Neural cell (in vitro differentiated cells): ENCODE data around the gene TMEM253. TPM values are rescaled to one million over a fixed set of nuclear protein-coding genes. Genes with fewer than 3 reads are reported as not detected.

Source experiments
- H2AFZ ChIP-seq: fragments of 200-600, 300-800 bp; sonication (generic), shearing (Covaris generic); 2 replicates; pipeline ENCODE4 v1.6.0; 2014; ENCODE audit warnings: low read depth, mild to moderate bottlenecking, antibody characterized with exemption, low read length, moderate library complexity
- H3F3A ChIP-seq: fragments of 200-600 bp; shearing (Covaris generic); 2 replicates; pipeline ENCODE4 v1.6.1; 2016; ENCODE audit warnings: mild to moderate bottlenecking, moderate library complexity, mixed read lengths, antibody characterized with exemption, low read length; ENCODE audit not compliant: insufficient read depth, poor library complexity, severe bottlenecking
- H3K27ac ChIP-seq: fragments of 200-600, 300-800 bp; sonication (generic), shearing (Covaris generic); 2 replicates; pipeline ENCODE4 v1.5.1; 2014; ENCODE audit warnings: mild to moderate bottlenecking, low read length, moderate library complexity
- H3K27me3 ChIP-seq: fragments of 300-800, 200-600 bp; sonication (generic), shearing (Covaris generic); 2 replicates; pipeline ENCODE4 v1.6.0; 2014; ENCODE audit warnings: mild to moderate bottlenecking, low read depth, low read length, moderate library complexity; ENCODE audit not compliant: insufficient read depth
- H3K36me3 ChIP-seq: fragments of 300-800, 200-600 bp; sonication (generic), shearing (Covaris generic); 2 replicates; pipeline ENCODE4 v1.5.1; 2014; ENCODE audit warnings: mild to moderate bottlenecking, antibody characterized with exemption, low read length, moderate library complexity; ENCODE audit not compliant: insufficient read depth
- H3K4me2 ChIP-seq: fragments of 300-800, 200-600 bp; sonication (generic), shearing (Covaris generic); 2 replicates; pipeline ENCODE4 v1.6.0; 2014; ENCODE audit warnings: mild to moderate bottlenecking, low read length
- H3K4me3 ChIP-seq: fragments of 300-800, 200-600 bp; sonication (generic), shearing (Covaris generic); 2 replicates; pipeline ENCODE4 v1.5.1; 2014; ENCODE audit warnings: mild to moderate bottlenecking, low read length, moderate library complexity
- H3K79me2 ChIP-seq: fragments of 200-600 bp; shearing (Covaris generic); replicated peaks from 2 replicates; pipeline ENCODE4 v1.6.0; 2014; ENCODE audit warnings: mild to moderate bottlenecking, low read length, moderate library complexity; ENCODE audit not compliant: insufficient read depth
- H3K9ac ChIP-seq: fragments of 300-800, 200-600 bp; sonication (generic), shearing (Covaris generic); 2 replicates; pipeline ENCODE4 v1.6.1; 2016; ENCODE audit warnings: mild to moderate bottlenecking, low read length, mixed read lengths
- H3K9me2 ChIP-seq: fragments of 200-600 bp; shearing (Covaris generic); 2 replicates; pipeline ENCODE4 v1.6.1; 2016; ENCODE audit warnings: mild to moderate bottlenecking, low read length, mixed read lengths; ENCODE audit not compliant: insufficient read depth
- H3K9me3 ChIP-seq: fragments of 200-600, 300-800 bp; sonication (generic), shearing (Covaris generic); 2 replicates; pipeline ENCODE4 v1.6.1; 2016; ENCODE audit warnings: mild to moderate bottlenecking, mixed run types, low read length, moderate library complexity, mixed read lengths
- H4K20me1 ChIP-seq: fragments of 200-600 bp; shearing (Covaris generic); 2 replicates; pipeline ENCODE4 v1.6.1; 2016; ENCODE audit warnings: mild to moderate bottlenecking, mixed run types; ENCODE audit not compliant: insufficient read depth
- EP300 ChIP-seq: fragments of 450-650 bp; conservative IDR thresholded peaks from 2 replicates; pipeline ENCODE4 v1.6.1; 2014; ENCODE audit warnings: antibody characterized with exemption, mild to moderate bottlenecking, moderate library complexity; ENCODE audit not compliant: poor library complexity, severe bottlenecking
- EZH2 ChIP-seq: fragments of 200-600, 300-800 bp; shearing (Covaris generic), sonication (generic); IDR thresholded peaks from 2 replicates; pipeline ENCODE4 v1.6.1; 2014; ENCODE audit warnings: antibody characterized with exemption, low read length, borderline replicate concordance, mild to moderate bottlenecking; ENCODE audit not compliant: insufficient read depth, poor library complexity, severe bottlenecking
- MXI1 ChIP-seq: fragments of 450-650 bp; conservative IDR thresholded peaks from 2 replicates; pipeline ENCODE4 v1.6.1; 2014; ENCODE audit warnings: antibody characterized with exemption, mild to moderate bottlenecking; ENCODE audit not compliant: poor library complexity, severe bottlenecking
- POLR2AphosphoS5 ChIP-seq: IDR thresholded peaks from 2 replicates; pipeline ENCODE4 v1.6.1; 2012
- RAD21 ChIP-seq: fragments of 450-650 bp; conservative IDR thresholded peaks from 2 replicates; pipeline ENCODE4 v1.6.1; 2014; ENCODE audit warnings: antibody characterized with exemption, mild to moderate bottlenecking, moderate library complexity
- SMC3 ChIP-seq: fragments of 450-650 bp; conservative IDR thresholded peaks from 2 replicates; pipeline ENCODE4 v1.6.1; 2014; ENCODE audit warnings: antibody characterized with exemption, mild to moderate bottlenecking, moderate library complexity; ENCODE audit not compliant: poor library complexity
- TAF1 ChIP-seq: IDR thresholded peaks from 2 replicates; pipeline ENCODE4 v1.6.1; 2012; ENCODE audit warnings: low read depth
- polyA plus RNA-seq: library from polyadenylated mRNA; depleted of rRNA; stranded (reverse); fragments of >200 nt; gene quantifications from 2 replicates; pipeline ENCODE4 v1.2.3, GENCODE V29; 2014
- TF ChIP-seq, protein P1 (sequence below): IDR thresholded peaks from 2 replicates; pipeline ENCODE4 v1.6.1; 2012; ENCODE audit warnings: borderline replicate concordance
- TF ChIP-seq, protein P2 (sequence below): fragments of 450-650 bp; IDR thresholded peaks from 2 replicates; pipeline ENCODE4 v1.5.1; 2014; ENCODE audit warnings: antibody characterized with exemption, mild to moderate bottlenecking, moderate library complexity; ENCODE audit not compliant: poor library complexity, severe bottlenecking

Gene TMEM253
- polyA plus RNA-seq, 1 donor from 2014 or later: 0.26 TPM

DNA sequence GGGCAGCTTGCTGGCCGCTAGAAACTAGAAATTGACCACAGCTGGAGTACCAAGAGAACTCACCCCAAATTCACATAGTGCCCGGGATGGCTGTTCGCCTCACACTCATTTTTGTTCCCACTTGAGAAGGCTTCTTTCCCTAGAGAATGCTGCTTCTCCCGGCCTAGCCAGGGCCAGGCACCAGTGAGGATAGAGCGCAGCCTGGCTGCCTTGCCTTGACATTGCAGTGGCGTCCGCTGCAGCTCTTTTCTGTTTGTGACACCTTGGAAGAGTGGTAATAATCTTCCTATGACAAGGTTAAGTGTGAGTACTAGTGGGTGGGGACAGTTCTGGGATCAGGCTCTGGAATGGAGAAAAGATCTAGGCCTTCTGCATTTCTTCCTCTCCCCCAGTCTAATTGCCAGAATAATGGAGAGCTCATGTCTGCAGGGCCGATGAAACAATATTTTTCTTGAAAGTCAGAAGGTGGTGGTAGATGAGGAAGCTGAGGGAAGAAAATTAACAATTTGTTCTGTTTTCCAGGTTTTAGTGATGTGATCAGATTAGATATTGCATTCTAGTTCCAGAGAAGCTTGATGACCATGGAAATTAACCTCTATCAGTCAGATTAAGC lies 3.7 kb downstream of the TMEM253 start:
- Histone ChIP-seq H3K4me3 (peak overlapping the region; percentile 86), H3K9me2 (no peaks in the 10 kb centered on the region), H3K9me3 (no peaks in the 10 kb centered on the region), H3K36me3 (no peaks in the 10 kb centered on the region), H3K27me3 (no peaks in the 10 kb centered on the region), H3F3A (peaks cover 6% of the 10 kb centered on the region), H3K79me2 (peaks cover 14% of the 10 kb centered on the region), H2AFZ (peak overlapping the region; percentile 86), H4K20me1 (no peaks in the 10 kb centered on the region), H3K9ac (peak overlapping the region; percentile 97), H3K4me2 (peak overlapping the region; percentile 99), H3K27ac (peak overlapping the region; percentile 98)
- TF ChIP-seq TAF1 (no peak), POLR2AphosphoS5 (peak; percentile 62), SMC3 (peak; percentile 98), RAD21 (peak; percentile 99), EZH2 (no peak)
- TF ChIP-seq, protein P1, sequence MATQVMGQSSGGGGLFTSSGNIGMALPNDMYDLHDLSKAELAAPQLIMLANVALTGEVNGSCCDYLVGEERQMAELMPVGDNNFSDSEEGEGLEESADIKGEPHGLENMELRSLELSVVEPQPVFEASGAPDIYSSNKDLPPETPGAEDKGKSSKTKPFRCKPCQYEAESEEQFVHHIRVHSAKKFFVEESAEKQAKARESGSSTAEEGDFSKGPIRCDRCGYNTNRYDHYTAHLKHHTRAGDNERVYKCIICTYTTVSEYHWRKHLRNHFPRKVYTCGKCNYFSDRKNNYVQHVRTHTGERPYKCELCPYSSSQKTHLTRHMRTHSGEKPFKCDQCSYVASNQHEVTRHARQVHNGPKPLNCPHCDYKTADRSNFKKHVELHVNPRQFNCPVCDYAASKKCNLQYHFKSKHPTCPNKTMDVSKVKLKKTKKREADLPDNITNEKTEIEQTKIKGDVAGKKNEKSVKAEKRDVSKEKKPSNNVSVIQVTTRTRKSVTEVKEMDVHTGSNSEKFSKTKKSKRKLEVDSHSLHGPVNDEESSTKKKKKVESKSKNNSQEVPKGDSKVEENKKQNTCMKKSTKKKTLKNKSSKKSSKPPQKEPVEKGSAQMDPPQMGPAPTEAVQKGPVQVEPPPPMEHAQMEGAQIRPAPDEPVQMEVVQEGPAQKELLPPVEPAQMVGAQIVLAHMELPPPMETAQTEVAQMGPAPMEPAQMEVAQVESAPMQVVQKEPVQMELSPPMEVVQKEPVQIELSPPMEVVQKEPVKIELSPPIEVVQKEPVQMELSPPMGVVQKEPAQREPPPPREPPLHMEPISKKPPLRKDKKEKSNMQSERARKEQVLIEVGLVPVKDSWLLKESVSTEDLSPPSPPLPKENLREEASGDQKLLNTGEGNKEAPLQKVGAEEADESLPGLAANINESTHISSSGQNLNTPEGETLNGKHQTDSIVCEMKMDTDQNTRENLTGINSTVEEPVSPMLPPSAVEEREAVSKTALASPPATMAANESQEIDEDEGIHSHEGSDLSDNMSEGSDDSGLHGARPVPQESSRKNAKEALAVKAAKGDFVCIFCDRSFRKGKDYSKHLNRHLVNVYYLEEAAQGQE: no peak
- TF ChIP-seq, protein P2, sequence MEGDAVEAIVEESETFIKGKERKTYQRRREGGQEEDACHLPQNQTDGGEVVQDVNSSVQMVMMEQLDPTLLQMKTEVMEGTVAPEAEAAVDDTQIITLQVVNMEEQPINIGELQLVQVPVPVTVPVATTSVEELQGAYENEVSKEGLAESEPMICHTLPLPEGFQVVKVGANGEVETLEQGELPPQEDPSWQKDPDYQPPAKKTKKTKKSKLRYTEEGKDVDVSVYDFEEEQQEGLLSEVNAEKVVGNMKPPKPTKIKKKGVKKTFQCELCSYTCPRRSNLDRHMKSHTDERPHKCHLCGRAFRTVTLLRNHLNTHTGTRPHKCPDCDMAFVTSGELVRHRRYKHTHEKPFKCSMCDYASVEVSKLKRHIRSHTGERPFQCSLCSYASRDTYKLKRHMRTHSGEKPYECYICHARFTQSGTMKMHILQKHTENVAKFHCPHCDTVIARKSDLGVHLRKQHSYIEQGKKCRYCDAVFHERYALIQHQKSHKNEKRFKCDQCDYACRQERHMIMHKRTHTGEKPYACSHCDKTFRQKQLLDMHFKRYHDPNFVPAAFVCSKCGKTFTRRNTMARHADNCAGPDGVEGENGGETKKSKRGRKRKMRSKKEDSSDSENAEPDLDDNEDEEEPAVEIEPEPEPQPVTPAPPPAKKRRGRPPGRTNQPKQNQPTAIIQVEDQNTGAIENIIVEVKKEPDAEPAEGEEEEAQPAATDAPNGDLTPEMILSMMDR: peak; percentile 99

DNA sequence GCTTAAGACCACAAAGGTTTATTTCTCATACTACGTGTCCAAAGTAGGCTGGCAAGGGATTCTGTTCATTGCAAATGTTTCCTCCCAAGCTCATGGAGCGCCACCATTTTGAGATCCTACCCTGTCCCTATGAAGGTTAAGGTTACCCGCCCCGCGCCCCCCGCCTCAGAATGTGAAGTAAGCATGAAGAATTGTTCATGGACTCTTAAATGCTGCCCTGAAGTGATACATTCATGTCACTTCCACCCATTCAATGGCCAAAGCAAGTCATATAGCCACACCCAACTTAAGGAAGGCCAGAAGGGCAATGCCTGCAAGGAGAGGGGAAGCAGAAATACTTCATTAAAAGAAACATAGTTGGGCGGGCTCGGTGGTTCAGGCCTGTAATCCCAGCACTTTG lies 4.2 kb downstream of the TMEM253 start:
- peak overlapping the region; percentile 97 for H3K9ac ChIP-seq
- H3K27me3 ChIP-seq: no peaks in the 10 kb centered on the region
- H3K27ac ChIP-seq: peak overlapping the region; percentile 98
- H3K79me2 ChIP-seq: peaks cover 9% of the 10 kb centered on the region
- peaks cover 6% of the 10 kb centered on the region for H3F3A ChIP-seq
- H2AFZ ChIP-seq: no peak overlapping the region
- H3K4me3 ChIP-seq: peak overlapping the region; percentile 86
- no peaks in the 10 kb centered on the region for H3K9me3 ChIP-seq
- H3K9me2 ChIP-seq: no peaks in the 10 kb centered on the region
- no peak overlapping the region for H3K4me2 ChIP-seq
- no peaks in the 10 kb centered on the region for H3K36me3 ChIP-seq
- TF ChIP-seq POLR2AphosphoS5 (no peak), EZH2 (no peak), RAD21 (no peak), SMC3 (no peak), MXI1 (no peak), EP300 (no peak), TAF1 (no peak)
- TF ChIP-seq, protein P2: no peak
- TF ChIP-seq, protein P1: no peak
- H4K20me1 ChIP-seq: no peaks in the 10 kb centered on the region
